ENCODE measurements around the gene CCDC50.

Gene CCDC50

GRCh38 chr3:191383124-191383523, 53.9 kb downstream of the CCDC50 start:
- DNase-seq: no peak

- no peak for DNase-seq
Observed at GRCh38 chr3:191385101-191385500, 55.9 kb downstream of the CCDC50 start.

- DNase-seq: no peak
Observed at GRCh38 chr3:191387441-191388077, 58.4 kb downstream of the CCDC50 start.

- no peak for DNase-seq
Observed at GRCh38 chr3:191388823-191389222, 59.6 kb downstream of the CCDC50 start.

- no peak for DNase-seq
Observed at GRCh38 chr3:191390580-191390979, 61.4 kb downstream of the CCDC50 start.

GRCh38 chr3:191391861-191392808, 62.9 kb downstream of the CCDC50 start:
- no peak for DNase-seq

- DNase-seq: no peak
Observed at GRCh38 chr3:191393146-191393545, 64.0 kb downstream of the CCDC50 start.

GRCh38 chr3:191397771-191398170, 68.6 kb downstream of the CCDC50 start:
- no peak for DNase-seq

- DNase-seq: no peak
Observed at GRCh38 chr3:191398607-191399006, 69.4 kb downstream of the CCDC50 start.

GRCh38 chr3:191399918-191400317, 70.7 kb downstream of the CCDC50 start:
- DNase-seq: no peak

GRCh38 chr3:191401775-191402357, 72.7 kb downstream of the CCDC50 start:
- no peak for DNase-seq

- DNase-seq: no peak
Observed at GRCh38 chr3:191409791-191410359, 80.7 kb downstream of the CCDC50 start.

- DNase-seq: peak; percentile 35
Observed at GRCh38 chr3:191412759-191413158, 83.6 kb downstream of the CCDC50 start.

GRCh38 chr3:191414286-191414685, 85.1 kb downstream of the CCDC50 start:
- no peak for DNase-seq

GRCh38 chr3:191414732-191415131, 85.5 kb downstream of the CCDC50 start:
- no peak for DNase-seq

GRCh38 chr3:191415566-191415965, 86.4 kb downstream of the CCDC50 start:
- no peak for DNase-seq

GRCh38 chr3:191417457-191417729, 88.2 kb downstream of the CCDC50 start:
- DNase-seq: no peak

GRCh38 chr3:191420771-191421170, 91.6 kb downstream of the CCDC50 start:
- DNase-seq: no peak

- no peak for DNase-seq
Observed at GRCh38 chr3:191424881-191425280, 95.7 kb downstream of the CCDC50 start.

- no peak for DNase-seq
Observed at GRCh38 chr3:191425322-191425734, 96.1 kb downstream of the CCDC50 start.

- no peak for DNase-seq
Observed at GRCh38 chr3:191426311-191426710, 97.1 kb downstream of the CCDC50 start.

- no peak for DNase-seq
Observed at GRCh38 chr3:191428177-191428576, 99.0 kb downstream of the CCDC50 start.

GRCh38 chr3:191430103-191430502, 100.9 kb downstream of the CCDC50 start:
- DNase-seq: no peak
